NK-92 (cell line): Measurements from ENCODE around the gene ADGRG7.
"Not testable (repeated sequence)": the region's sequence is repeated elsewhere in the genome, so short reads cannot be mapped to it uniquely, and the experiment has no call there.

Source experiments
- DNase-seq: peaks from one replicate; lab custom pipeline; 2025; ENCODE audit not compliant: unreplicated experiment; lab: John Stamatoyannopoulos, UW

ADGRG7 gene

GRCh38 chr3:100609305-100609704 lies at the start of gene ADGRG7:
ADGRG7 (plus strand) TSS chr3:100609601; CDS start chr3:100609857, 256 bp downstream.
- DNase-seq, result no peak

GRCh38 chr3:100560426-100560825 lies 49.0 kb upstream of the ADGRG7 start:
- no peak for DNase-seq

- no peak for DNase-seq
Measured at GRCh38 chr3:100561459-100562158, 47.8 kb upstream of the ADGRG7 start.

GRCh38 chr3:100562224-100562857 lies 47.1 kb upstream of the ADGRG7 start:
- no peak for DNase-seq

GRCh38 chr3:100563228-100563627 lies 46.2 kb upstream of the ADGRG7 start:
- no peak for DNase-seq

- no peak for DNase-seq
Measured at GRCh38 chr3:100563652-100564211, 45.7 kb upstream of the ADGRG7 start.

- DNase-seq, result no peak
Measured at GRCh38 chr3:100570811-100571210, 38.6 kb upstream of the ADGRG7 start.

- DNase-seq, result no peak
Measured at GRCh38 chr3:100574536-100574935, 34.9 kb upstream of the ADGRG7 start.

GRCh38 chr3:100575704-100576103 lies 33.7 kb upstream of the ADGRG7 start:
- DNase-seq, result no peak

GRCh38 chr3:100577382-100578008 lies 31.9 kb upstream of the ADGRG7 start:
- no peak for DNase-seq

GRCh38 chr3:100578646-100579045 lies 30.8 kb upstream of the ADGRG7 start:
- DNase-seq, result no peak

GRCh38 chr3:100580147-100580546 lies 29.3 kb upstream of the ADGRG7 start:
- no peak for DNase-seq

- no peak for DNase-seq
Measured at GRCh38 chr3:100581650-100582049, 27.8 kb upstream of the ADGRG7 start.

- DNase-seq, result not testable (repeated sequence)
Measured at GRCh38 chr3:100582157-100582556, 27.2 kb upstream of the ADGRG7 start.

- no peak for DNase-seq
Measured at GRCh38 chr3:100584101-100584660, 25.2 kb upstream of the ADGRG7 start.

- no peak for DNase-seq
Measured at GRCh38 chr3:100586832-100587231, 22.6 kb upstream of the ADGRG7 start.

- no peak for DNase-seq
Measured at GRCh38 chr3:100588251-100588650, 21.1 kb upstream of the ADGRG7 start.

GRCh38 chr3:100590114-100590839 lies 19.1 kb upstream of the ADGRG7 start:
- DNase-seq, result no peak

- DNase-seq, result no peak
Measured at GRCh38 chr3:100590840-100591147, 18.6 kb upstream of the ADGRG7 start.

GRCh38 chr3:100591411-100591810 lies 18.0 kb upstream of the ADGRG7 start:
- DNase-seq, result no peak
